GM21737 (cell line): ENCODE data around the gene C20orf204.

Source experiments
- ATAC-seq: cut with Tn5 transposase; IDR thresholded peaks from one replicate; pipeline ENCODE4 v1.9.1; 2021; ENCODE audit warnings: mild to moderate bottlenecking, moderate library complexity; ENCODE audit not compliant: unreplicated experiment

C20orf204 gene

DNA sequence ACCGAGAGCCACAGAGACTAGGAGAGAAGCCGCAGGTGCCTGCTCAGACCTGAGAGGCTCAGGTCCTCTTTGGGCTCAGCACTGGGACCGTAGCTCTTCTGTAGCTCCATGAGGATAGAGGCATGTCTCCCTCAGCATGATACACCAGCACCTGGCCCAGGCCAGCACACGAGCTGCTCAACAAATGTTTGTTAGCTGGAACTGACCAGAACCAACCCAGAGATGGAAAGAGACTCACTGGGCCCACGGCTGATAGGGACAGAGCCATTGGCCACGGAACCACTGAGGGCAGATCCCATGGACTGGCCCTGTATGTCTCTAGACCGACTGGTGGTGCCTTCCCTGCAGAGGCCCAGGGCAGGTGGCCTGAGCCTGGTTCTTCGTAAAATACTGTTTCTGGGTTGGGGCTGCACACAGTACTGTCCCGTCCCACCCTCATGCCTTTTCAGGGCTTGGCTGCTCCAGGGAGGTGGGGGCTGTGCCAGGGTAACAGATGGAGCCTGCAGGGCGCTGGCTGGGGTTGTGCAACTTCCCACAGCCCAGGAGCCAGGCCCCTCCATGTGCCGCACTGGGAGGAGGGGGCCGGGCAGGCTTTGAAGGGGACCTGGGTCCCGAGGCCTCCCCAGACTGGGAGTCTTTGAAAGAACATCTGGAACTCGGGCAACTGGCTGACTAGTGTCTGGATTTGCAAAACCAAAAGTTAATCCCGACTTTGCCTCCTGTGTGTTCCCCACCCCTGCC is 5.2 kb downstream of the C20orf204 start:
- no peak for ATAC-seq

DNA sequence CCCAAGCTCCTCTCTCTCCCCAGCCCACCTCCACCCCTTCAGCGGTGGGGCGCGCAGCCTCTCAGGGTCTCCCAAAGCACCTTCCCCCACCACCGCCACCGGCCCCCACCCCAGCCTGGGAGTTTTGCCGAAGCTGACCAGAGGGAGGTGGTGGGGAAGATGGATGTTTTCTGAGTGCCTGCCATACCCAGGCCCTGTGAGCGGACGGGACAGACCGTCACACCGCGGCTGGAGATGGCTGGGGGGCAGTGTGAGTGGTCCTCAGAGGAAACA is 5.7 kb downstream of the C20orf204 start:
- no peak for ATAC-seq

DNA sequence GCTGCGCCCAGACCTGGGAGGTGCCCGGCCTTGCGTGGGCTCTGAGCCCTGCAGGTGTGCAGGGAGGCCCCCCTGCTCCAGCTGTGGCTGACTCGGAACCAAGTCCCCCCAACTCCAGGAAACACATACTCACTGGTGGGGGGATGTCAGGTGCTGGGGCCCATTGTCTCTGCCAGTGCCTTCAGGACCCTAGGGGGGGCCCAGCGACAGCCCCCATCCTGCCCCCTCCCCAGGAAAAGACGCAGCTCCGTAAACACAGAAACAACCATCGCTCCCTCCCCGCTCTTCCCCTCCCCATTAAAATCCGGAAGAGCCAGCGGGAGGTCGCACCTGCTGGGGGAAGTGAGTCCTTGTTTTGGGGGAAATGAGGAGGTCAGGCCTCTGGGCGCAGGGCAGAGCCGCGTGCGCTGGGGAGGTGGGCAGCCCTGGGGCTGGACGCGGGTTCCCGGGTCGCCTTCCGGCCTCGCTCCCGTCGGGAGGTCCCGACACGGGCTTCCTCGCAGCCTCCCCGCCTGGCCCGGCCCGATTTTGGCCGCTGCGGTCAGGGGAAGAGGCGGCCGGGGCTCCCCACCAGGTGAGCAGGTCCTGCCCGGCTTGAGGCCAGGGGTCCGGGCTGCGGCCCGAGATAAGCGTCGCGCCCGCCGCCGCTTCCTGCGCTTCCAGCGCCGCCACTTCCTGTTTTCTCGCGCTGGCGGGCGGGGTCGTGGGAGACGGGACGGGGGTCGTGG is 6.2 kb downstream of the C20orf204 start:
- no peak for ATAC-seq

DNA sequence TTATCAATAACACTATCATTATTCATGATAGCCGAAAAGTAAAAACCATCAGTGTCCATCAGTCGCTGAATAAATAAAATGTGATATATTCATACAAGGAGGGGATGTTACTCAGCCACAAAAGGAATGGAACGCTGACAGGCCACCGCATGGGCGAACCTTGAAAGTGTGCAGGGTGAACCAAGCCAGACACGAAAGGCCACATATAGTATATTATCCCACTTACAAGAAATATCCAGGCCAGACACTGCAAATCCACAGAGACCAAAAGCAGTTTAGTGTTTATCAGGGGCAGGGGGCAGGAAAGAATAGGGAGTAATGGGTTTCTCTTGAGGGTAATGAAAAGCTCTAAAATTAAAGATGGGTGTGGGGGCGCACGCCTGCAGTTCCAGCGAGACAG is 7.8 kb downstream of the C20orf204 start:
- ATAC-seq: no peak

DNA sequence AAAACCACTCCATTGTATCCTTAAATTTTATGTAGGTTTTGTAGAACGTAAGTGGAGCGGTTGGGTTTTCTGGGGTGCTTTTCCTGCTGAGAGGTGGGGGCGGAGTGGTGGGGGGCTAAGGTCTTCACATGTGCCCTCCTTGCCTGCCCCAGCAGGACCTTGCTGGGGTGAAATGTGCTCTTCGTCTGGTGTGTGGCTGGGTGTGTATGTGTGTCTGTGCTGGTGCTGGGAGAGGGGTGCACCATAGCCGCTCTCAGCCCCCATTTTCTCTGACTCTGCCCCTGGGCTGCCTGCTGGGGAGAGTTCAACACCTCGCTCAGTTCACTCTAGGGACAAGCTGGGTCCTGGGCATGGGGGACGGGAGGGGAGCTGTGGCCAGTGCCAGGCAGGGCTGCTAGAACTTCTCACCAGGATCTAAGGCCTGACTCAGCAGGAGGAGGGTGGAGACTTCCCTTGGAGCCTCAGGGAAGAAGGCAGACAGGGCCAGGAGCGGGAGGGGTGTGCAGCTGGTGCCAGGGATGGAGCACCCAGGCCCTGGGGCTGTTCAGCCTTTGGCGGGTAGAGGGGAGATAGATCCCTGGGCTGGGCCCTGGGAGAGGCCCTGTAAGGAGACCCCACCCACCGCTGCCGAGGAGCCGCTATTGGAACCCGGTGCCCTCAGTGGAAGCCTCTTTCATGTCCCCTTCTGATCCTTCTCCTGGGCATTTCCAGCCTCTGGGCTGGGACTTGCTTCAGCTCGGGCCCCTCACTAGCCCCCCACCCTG is 8.7 kb downstream of the C20orf204 start:
- ATAC-seq: no peak

DNA sequence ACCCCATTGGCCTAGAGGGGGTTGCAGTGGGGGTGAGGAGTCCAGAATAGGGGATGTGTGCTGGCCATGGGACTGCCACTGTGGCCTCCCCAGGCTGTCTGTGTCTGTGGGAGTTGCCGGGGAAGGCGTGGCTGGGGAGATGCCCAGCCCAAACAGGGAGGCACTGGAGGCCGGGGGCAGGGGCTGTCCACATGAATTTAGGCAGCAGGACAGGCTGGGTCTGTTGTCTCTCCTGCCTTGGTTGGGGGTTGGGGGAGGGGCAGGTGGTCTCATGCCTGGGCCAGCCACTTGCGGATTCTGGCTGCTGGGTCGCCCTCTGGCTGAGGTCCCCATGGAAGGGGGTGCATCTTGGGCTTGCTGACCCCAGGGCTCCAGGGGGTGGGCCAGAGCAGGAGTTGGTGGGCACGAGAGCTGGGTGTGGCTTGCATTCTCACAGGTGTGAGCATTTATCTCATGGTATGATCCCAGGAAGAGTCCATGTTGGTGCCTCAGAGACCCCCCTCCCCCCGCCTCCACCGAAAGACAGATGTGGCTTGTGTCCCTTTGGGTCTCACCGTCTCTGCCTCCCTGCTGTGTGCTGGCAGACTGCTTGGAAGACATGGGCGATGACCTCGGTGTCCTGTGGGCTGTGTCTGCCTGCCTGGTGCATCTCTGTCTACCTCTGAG is 9.5 kb downstream of the C20orf204 start:
- ATAC-seq: no peak

DNA sequence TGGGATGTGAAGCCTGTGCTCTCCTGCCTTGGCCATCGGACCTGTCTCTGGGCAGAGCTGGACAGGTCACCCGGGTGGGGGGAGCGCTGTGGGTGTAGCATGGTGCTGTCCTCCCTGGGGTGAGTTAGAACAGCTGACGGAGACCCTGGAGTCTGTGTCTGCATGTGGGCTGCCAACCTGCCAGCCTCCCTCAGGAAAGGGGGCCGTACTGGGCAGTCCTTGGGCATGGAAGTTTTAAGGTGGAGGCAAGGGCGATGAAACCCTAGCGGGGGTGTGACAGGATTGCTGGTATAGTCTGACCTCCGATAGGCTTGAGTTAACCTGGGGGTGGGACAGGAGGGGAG is 11.0 kb downstream of the C20orf204 start:
- ATAC-seq: no peak

DNA sequence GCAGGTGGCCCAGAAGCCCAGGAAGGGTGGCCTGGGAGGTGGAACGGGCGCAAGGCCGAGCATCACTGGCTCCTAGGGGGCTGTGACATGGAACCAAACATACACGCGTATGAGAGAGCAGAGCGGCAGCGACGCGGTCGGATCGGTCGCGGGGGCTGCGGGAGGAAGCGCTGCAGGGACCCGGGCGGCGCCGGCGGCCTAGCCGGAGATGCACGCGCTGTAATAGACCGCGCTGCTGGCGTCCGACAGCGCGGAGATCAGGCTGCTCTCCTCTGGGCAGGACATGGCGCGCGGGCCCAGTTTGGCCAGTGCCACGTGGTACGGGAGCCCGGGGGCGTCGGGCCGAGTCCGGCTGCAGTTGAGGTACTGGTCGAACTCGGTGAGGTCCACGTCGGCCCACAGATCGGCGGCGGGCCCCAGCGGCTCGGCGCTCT is 12.0 kb downstream of the C20orf204 start:
- no peak for ATAC-seq

DNA sequence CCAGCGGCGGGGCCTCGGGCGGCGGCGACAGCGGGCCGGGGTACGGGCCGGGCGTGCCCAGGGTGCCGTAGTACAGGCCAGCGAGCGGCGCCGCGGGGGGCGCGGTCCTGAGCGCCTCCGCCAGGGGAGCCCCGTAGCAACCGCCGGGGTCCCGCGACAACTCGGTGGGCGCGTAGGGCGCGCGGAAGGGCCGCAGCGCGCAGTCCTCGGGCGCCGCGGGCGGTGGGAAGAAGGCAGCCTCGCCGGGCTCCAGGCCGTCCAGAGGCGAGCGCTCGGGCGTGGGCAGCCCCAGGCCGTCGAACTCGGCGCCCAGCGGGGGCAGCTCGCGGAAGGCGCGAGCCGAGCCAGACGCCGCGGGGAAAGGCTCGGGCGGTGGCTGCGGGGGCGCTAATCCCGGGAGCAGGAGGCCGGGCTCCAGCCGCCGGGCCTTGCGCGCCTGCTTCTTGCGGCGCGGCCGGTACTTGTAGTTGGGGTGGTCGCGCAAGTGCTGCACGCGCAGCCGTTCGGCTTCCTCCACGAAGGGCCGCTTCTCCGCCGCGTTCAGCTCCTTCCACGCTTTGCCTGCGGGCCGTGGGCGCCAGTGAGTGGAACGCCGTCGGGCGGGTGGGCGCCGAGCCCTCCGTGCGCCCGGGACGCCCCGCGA is 12.5 kb downstream of the C20orf204 start:
- ATAC-seq: no peak

DNA sequence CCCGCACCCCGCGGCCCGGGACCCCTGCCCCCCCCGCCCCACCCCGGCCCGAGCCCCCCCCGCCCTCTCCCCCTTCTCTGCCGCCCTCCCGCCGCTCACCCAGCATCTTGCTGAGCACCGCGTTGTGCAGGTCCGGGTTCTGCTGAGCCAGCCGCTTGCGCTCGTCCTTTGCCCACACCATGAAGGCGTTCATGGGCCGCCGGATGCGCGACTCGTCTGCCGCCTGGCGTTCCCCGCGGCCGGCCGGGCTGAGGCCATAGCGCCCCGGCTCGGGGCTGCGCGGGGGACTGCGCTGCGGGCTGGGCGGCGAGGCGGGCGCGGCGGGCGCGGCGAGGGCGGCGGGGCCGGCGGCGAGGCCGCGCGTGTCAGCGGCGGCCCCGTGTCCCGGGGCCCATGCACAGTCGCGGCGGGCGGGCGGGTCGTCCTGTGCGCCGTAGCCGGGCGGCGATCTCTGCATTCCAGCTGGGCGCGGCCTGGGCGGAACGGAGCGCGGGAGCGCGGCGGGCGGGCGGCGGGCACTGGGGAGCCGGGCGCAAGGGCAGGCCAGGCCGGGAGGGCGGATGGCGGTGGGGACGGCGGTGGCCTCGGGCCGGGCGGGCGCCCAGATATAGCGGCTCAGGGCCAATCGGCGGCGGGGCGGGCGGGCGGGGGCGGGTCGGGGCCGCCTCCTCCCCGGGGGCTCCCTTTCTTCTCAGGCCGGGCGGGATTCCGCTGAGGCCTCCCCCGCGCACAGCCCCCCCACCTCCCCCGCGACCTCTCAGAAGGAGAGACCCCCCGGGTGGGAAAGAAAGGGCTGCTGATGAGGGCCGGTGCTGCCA is 13.3 kb downstream of the C20orf204 start, which contains the start of gene SOX18:
TSS of gene SOX18 (minus strand) at position 580 of the 818 bp plus-strand sequence. CDS start at position 457, 123 bp downstream.
- ATAC-seq: no peak

DNA sequence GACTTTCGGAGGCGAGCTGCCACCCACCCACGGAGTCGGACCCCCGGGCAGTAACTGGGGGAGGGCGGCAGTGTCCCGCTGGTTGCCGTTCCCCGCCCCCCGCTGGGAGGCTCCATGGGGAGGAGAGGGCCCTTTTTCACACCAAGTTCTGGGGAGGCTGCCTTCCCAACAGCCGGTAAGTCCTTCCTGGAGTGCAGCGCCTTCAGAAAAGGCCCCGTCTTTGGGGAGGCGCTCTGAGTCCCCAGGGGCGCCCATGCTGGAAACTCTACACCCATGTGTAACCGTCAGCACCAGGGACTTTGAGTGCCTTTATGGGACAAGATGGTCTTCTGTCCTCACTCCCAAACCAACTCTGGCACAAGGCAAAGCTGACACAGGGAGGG is 13.9 kb downstream of the C20orf204 start:
- no peak for ATAC-seq

DNA sequence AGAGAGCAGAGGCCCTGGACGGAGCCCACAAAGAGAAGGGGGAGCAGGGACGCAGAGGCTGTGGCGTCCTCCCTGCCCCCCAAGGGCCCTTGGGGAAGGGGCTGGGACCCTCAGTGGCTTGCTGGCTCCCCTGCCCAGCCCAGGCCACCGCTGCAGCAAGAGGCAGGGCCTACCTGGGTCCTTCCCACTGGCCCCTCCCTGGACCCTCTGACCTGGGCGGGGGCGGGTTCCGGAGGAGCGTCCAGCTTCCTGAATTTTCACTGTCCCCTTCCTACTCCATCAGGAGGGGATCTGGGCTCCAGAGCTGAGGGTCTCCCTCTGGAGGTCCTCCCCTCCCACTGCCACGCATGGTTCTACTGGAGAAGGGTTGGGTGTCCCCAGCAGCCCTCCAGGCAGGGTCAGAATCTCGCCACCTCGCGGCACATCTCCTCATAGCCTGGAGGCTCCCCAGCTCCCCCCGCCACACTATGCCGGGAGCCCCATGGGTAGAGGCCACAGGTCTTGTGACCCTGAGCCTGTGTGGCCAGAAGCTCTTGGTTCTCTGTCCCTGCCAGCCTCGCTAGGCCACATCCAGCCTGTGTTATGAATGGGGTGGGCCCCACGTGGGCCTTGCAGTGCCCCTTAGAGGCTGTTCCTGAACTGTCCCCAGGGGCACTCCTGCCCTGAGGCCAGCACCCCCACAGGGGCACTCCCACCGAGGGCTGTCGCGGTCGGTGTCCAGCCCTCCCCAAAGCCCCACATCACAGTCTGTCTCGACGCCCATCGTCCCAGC is 14.5 kb downstream of the C20orf204 start:
- ATAC-seq: no peak

DNA sequence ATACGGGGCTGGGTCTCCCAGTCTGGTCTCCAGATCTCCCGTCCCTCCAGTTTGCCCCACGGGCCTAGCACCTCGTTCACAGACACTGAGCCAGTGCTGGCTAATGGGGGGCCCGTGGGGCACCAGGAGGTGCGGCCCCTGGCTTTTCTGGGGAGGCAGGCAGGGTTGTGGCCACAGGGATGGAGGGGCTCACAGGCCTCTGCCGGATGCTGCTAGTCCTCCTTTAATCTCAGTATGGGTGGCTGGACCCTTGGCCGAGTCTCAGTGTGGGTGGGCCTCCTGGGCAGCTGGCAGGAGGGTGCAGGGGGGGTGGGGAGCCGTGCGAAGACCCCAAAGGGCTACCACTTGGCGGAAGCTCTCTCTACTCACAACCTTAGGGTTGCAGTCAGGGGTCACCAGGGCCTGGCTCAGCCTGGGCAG is 15.1 kb downstream of the C20orf204 start:
- no peak for ATAC-seq

DNA sequence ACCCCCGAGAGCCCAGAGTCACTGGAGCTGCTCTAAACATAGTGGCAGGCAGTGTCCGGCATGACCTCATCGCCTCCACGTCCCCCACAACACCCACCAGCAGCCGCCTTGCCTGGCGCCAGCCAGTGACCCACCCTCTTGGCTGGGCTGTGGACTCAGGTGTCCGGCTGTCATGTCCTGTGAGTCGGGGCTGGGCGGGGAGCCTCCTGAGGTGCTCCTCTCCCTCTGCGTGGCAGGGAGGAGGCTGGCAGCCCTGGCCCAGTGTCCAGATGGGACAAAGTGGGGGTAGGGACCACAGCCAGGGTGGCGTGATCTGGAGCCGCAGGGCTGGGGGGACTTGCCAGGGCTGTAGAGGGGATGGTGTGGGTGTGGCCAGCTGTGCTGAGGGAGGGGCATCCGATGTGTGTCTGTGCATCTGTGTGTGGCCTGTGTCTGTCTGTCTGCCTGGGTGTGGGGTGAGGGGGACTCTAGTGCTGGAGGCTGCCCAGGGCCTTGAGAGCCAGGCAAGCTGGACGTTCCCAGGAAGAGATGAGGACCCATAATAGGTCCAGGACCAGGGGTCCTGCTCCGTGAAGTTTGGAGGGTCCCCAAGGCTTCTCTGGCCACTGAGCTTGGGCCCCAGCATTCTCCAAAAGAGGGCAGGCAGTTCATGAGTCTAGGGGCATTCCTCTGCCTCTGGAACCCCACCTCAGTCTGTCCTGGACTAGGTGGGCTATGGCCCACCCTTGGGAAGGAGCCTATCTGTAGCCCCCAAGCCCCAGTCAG is 15.8 kb downstream of the C20orf204 start:
- ATAC-seq: no peak

DNA sequence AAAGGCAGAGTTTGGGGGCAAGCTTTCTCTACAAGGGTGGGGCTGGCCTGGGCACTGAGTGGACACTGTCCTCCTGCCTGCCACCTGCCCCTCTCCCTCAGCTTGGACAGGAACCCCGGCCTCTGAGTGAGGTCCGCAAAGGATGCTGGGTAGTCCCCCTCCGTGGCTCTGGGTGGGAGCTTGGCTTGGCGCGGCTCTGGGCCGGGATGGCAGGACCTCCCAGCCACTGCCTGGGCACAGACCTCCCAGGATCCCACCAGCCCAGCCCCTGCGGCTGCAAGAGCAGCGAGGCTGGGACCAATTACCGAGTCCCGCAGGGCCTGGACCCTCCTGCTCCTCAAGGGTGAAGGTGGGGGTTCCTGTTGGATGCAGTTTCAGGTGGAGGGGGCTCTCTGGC is 16.3 kb downstream of the C20orf204 start:
- no peak for ATAC-seq

DNA sequence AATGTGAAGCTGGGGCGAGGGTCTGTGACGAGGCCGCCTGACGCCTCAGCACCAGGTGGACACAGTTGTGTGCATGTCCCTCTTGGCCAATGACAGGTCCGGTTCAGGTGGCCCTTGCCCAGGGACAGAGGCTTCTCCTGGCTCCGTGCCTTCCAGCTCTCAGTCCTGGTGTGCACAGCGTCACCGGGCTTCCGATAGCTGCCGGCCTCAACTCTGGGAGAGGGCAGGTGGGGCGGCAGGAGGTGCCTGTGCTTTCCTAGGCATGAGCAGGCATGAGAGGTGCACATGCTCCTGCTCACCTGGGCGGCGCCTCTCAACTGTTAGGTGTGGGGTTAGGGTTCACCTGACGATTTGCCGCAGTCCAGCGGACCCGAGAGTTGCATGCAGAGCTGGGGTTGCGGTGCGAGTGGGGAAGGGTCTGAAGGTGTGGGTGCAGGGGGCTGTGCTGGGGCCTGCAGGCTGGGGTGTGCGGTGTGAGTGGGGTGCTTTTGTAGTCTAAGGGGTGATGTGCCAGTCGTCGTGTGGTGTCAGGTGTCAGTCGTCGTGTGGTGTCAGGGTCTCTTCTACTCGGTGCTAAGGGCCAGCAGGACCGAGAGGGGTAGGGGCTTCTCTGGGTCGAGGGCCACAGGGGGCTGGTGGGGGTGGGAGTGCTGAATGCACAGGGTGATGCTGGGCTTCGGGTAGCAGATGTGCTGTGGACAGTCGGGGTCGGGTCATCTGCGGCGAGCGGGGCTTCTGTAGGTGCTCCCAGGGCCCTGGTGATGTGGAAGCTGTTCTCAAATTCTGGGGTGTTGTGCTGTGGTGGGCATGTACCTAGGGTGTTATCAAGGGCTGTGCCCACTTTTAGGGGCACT is 17.2 kb downstream of the C20orf204 start:
- ATAC-seq: no peak

DNA sequence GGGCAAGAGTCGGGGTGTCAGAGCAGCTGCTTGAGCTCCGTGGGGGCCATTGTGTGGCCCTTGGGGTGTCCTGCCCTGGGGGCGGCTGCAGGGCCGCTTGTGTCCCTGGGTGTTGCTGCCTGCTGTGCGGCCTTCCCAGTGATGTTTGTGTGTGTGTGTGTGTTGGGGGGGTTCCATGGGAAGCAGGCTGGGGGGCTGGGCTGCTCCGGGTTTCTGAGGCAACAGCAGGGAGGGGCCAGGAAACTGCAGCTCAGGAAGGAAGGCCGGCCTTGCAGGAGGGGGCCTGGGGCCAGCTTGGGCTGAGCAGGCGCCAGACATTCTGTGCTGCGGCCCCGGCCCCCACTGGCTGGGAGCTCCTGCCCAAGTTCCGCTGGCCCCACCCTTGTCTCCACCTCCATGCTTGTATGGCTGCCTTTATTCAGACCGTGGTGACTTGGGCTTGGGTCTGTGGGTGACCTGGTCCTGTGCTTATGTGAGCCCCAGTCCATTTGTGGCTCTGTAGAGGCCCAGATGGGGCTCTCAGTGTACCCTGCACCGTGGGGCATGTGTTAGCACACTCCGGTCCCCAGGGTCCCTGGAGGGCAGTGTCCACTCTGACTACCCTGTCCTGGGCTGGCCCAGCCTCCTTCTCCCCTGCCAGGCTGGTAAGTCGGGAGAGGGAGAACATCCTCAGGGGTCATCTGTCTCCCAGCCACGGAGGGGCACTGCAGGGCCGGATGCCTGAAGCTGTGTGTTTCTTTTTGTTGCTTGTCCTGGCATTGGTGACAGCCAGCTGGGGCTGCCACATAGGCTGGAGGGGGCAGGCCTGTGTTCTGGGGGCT is 18.1 kb downstream of the C20orf204 start:
- no peak for ATAC-seq
